ENCODE data around the gene ETV7.
"Not testable (repeated sequence)": the region's sequence is repeated elsewhere in the genome, so short reads cannot be mapped to it uniquely, and the experiment has no call there.

ETV7 gene

DNA sequence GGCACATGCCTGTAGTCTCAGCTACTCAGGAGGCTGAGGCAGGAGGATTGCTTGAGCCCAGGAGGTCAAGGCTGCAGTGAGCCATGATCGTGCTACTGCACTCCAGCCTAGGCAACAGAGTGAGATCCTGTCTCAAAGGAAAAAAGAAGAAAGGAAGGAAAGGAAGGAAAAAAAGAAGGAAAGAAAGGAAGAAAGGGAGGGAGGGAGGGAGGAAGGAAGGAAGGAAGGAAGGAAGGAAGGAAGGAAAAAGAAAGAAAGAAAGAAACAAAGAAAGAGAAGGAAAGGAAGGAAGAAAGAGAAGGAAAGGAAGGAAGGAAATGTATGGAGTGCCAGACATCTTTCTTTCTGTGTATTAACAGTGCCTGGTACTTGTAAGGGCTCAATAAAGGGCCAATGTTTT, 49.2 kb downstream of the ETV7 start:
- DNase-seq: not testable (repeated sequence)

DNA sequence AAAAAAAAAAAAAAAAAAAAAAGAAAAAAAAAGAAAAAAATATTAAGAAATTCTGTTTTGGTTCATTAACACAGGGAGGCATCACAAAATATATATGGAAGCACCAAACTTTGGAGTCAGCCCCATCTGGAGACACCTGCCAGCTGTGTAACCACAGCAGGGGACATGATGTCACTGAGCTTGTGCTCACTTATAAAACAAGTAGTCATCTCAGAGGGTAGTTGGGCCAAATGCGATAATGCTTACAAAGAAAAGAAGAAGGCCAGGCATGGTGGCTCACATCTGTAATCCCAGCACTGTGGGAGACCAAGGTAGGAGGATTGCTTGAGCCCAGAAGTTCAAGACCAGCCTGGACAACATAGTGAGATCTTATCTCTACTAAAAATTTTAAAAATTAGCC, 49.7 kb downstream of the ETV7 start:
- no peak for DNase-seq

DNA sequence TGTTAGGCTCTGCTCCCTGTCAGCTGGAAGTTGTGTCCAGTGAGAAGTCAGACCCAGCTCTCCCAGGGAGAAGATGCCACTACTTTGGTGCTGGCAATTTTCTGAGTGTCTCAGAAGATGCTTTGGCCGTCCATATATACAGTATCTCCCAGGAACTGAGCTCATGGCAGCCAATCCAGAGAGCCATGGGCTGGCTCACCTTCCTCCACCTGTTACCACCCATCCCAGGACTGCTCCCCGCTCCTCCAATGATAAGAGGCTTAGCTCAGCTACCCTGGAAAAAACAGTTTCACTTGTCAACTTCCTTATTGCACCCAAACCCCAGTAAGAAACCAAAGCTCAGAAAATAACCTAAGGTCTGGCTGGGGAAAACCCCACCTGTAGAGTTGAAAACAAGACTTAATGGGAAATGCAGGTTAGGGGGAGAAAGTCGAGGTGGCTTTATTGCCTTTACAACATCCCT, 50.7 kb downstream of the ETV7 start, which contains the start of gene BNIP5:
Gene BNIP5 (minus strand): TSS at position 110 of the 463 bp plus-strand sequence. CDS start 6,198 bp downstream, outside the sequence.
- peak in 2 of 5 experiments; percentile 6 to 18 for DNase-seq

DNA sequence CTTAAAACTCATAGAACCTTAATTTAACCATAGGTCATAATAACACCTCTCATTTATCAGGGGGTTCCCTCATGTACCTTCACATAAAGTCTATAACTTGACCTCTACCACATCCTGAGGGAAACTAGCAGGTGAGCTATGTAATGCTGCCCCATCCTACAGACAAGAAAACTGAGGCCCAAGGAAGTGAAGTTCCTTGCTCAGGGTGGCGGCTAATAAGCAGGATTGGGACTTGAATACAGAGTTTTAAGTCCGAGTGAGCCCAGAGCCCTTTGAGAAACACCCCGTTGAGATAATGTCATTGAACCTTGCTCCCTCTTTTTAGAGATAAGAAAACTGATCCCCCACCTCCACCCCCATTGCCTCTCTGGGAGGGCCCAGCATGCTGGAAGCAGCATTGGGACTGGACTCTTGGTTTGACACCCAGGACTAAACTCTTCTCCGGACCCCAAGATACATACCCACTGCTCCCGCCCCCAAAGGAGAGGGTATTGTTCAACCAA, 51.2 kb downstream of the ETV7 start:
- no peak for DNase-seq

DNA sequence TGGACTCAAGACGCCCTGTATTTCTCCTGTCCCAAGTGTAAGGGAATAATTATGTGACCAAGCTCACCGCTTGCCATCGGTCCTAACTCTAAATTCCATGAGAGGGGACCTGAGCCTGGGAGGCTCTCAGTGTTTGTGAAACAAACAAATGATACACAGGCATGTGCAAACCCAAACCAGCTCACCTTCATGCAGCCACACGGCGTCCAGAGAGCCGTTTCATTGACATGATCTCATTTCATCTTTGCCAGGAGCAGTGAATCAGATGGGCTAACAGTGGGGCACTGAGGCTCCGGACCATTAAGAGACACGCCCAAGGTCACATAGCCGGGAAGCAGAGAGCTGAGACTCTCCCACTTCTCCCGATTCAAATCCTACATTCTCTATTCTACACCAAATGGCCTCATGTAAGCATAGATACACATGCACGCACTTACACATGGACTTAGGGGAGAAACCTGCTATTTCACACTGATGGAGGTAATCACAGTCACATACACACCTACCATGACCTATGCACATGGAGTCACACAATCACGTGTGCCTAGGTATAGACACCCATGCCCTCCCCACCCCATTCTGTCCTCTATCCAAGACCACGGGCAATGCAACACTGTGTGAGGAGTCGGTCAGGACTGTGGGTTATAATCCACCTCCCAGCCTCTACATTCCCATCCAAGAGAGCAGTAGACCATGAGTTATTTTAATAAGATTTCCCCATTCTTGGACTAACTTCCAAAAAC, 51.8 kb downstream of the ETV7 start:
- DNase-seq: no peak

DNA sequence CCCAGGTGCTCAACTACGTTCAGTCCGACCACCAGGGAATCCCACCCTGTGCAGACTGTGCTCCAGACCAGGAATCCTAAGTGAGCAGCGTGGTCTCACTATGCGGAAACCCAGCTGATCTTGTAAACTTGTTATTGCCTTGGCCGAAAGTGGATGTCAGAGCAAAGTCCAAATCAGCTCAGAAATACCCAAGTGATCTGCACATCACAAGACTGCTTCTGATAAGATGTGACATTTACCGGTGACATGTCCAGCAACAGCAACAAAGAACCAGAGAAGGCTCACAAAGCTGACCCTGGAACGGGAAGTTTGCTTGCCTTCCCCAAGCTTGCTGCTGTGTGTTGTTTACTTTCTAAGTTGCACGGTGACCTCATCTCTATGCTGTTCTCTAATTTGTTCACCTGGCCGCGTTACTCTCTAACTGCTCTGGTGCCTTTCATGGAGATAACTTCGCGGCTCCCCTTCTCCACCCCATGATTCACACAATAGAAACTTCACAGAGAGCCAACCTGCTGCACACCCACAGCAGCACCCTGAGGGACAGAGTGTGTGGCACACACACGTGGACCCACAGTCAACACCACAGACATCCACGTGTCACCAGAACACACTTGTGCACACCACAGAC, 52.5 kb downstream of the ETV7 start:
- DNase-seq: no peak

DNA sequence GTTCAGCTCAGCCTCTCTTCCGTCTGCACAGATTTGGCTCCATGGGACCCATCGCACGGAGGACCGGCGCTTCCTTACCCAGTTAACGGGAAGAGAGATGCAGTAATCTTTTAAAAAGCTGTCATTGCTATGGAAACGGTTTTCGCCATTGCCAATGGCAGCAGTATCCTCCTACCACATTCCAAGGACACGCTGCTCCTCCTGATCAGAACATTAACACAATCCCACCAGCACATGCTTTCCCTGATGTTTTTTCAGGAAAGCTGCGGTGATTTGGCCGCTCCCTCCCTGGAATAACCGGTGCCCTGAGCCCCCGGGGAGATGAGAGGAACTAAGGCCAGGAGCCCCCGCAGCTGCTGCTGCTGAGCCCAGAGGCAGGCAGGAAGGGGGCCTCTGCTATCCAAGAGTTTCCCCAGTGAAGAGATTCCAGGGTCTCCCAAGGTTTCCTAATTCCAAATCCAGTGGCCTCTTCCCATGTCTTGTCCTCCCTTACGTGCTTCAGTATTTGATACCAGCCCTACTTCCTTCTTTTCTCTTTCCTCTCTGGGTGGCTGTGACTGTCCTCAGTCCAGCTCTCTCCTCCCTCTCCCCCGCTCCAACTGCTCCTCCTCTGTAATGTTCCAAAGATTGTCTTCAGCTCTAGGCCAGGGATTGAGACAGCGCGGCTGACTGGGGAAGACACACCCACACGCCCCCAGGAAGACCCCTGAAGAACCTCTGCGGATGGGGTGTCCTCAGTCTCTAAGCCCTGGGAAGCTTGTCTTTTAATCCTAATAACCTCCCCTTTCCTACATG, 53.3 kb downstream of the ETV7 start:
- no peak for DNase-seq

DNA sequence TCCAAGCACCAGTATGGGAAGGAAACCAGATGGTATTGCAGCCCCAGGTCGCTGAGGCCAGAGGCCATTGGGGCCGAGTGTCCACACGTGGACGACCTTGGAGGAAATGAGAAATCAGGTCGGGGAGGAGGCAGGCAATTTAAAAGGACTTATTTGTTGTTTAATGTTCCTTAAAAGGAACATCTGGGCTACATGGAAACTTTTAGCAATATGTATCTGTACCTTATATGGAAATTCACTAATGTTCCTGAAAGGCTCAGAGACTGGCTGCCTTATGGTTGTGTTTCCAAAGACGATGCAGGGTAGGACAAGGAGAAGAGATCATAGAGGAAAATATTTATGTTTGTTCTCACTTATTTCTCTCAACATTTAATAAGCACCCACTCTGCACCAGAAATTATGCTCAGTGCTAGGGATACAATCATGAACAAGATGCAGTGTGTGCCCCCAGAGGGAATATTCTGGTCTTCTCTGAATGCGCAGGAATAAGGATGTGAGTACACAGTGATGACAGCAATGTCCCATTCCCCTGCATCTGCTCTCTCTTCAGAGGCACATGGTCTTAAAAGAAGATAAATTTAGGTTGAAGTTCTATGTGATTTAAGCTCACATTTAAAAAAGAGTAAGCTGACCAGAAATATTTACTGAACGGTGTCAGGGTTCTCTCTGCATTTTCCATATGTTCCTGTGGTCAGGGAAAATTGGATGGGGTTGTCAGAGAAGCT, 54.1 kb downstream of the ETV7 start:
- no peak for DNase-seq

DNA sequence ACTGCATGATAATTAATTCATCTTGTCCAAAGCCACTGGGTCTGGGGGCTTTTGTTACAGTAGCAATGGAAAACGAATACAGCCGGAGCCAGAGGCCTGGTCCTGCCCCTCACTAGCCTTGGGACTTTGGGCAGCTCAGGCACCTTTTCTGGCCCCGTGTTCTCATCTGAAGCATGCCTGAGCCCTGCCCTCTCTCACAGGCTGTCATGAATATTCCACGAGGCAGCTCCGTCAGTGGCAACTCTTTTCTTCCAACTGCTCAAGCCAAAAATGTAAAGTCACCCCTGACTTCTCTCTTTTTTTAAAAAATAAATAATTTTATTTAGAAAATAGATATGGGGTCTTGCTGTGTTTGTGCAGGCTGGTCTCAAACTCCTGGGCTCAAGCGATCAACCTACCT, 56.1 kb downstream of the ETV7 start:
- no peak for DNase-seq

DNA sequence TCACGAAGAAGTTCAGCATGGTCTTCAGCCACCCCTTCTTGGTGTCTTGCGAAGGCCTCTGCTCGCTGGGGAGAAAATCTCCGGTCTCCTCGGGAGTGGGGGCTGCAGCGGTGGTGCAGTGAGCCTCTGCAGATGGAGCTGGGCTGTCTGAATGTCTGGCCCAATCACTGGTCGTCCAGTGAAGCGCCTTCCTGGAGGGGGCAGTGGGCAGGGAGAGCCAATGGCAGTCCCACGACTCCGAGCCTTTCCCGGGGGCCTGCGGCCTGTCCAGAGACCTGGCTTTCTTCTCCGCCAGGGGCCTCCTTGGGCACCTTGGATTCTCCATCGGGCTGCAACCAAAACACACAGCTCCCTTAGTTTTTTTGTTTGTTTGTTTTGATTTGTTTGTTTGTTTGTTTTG, 57.1 kb downstream of the ETV7 start:
- no peak for DNase-seq

DNA sequence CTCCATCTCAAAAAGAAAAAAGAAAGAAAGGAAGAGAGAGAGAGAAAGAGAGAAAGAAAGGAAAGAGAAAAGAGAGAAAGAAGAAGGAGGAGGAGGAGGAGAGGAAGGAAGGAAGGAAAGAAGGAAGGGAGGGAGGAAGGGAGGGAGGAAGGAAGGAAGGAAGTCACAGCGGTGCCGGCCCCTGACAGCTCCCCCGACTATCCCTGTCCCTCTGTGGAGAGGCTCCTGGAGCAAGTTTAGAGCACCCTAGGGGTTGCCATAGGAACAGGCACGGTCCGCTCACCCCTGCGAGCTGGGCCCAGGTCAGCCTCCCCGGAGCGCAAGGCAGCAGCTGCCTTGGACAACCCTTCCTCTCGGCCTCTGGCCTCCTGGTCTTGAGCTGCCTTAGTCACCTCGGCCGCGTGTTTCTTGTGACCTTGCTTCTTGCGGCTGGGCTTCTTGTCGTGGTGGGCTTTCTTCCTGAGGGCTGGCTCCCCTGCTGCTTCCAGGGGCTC, 57.6 kb downstream of the ETV7 start:
- no peak for DNase-seq

DNA sequence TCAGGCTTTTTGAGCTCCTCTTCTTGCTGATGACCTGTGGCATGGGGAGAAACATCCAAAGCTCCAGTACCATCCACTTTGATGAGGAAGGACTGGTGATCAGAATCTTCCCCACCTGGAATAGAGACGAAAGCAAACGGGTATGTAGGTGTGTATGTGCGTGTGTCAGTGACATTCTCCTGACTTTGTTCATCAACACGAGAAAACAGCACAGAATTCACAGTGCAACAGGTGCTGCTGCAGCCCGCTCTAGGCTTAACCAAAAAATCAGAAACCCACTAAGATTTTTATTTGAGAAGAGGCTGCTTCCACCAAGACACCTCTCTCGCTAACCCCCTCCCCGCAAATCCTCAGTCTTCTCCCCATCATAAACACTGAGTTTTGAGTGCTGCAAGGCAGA, 58.9 kb downstream of the ETV7 start:
- DNase-seq: no peak

DNA sequence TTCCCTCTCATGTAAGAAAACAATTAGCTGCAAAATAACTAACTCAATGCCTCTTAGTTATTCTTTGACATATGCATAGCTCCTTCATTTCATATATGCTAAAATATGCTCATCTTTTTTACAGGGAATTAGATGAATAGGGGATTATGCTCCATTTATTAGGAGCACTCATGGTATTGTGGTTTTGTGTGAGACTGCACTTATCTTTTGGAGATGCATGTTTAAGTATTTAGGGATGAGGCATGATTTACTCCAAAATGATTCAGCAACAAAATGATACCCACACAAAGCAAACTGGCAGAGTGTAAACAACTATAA, 59.6 kb downstream of the ETV7 start:
- DNase-seq: no peak

DNA sequence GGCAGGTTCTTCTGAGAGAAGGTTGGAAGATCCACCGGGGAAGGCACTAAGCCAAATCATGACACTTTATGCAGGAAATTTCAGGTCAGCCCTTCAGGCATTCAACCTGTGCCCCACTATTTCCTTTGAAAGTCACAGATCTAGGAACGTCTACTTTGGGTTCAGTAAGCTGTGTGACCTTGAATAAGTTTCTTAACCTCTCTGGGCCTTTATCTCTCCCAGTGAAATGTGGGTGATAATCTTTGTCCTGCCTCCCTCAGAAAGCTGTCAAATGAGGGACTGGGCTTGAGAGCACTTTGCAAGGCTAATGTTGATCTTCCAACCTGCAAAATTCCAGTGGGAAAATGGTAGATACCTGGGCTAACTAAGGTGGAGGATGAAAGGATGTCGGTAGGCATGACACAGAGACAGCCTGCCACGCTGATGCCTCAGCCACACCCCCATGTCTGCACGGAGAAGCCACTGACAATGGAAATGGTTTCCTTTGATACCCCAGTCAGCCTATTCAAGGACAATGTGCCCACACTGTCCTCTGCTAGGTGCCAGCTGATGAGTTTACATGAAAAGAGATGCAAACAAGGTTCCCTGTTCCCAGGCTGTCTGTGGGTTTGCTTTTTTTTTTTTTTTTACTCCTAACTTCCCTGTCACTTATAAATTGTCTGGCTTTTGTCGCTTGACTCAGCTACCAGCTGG, 60.1 kb downstream of the ETV7 start:
- no peak for DNase-seq

DNA sequence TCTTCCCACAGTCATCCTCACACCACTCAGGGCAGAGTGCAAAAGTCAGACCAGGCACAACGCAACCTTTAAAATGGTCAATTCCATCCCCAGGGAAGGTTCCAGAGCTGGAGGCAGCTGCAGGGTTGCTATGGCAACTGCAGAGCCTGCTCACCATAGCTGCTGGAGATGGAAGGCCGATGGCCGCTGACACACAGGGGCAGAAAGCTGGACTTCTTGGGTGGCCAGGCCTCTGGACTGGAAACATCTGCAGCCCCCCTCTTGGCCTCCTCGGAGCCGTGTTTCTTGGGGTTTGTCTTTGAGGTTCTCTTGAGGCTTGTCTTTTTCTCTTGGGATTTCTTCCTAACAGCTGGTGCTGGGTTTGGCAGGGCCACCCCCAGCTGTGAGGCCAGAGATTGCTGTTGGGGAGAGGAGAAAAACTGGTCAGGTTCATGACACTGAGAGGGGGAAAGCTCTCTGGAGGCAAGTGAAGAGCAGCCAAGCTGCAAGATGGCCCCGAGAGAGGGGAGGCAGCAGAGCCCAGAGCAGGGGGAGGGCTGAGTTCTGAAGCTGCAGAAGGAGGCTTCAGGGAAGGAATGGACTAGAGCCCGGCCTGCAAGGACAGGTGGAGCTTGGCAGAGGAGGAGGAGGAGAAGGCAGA, 61.0 kb downstream of the ETV7 start:
- DNase-seq: no peak

DNA sequence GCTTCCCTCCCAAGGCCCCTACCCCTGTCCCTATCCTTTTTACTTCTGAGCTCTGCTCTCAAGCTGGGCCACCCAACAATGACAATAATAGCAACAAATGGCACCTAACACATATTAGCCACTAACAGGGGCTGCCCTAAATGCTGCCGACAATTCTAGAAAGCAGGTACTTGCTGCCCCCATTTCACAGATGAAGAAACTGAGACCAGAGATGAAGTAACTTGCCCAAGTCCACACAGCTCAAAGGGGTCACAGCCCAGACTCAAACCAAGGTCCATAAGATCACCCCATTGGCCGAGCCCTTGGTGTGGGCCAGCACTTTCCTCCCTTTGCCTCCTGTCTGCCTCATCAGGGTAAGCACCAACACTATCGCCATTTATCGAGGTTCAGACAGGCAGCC, 62.8 kb downstream of the ETV7 start:
- no peak for DNase-seq

DNA sequence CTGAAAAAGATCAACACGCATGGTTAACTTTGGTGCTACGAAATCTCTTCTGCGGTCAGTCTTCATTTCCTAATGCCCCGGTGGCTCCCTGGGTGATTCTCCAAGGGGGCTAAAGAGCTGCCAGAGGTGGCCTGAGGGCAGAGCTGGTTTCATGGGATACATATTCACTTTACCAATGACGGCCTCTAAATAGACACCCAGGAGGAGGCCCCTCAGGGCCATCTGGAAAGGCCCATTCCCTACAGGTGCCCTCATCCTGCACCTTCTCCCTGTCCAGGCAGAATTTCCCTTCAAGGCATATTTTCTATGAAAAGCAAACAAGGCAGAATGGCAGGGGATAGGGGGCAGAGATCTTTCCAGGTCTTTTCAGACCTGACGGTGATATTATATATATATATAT, 63.3 kb downstream of the ETV7 start:
- DNase-seq: no peak

DNA sequence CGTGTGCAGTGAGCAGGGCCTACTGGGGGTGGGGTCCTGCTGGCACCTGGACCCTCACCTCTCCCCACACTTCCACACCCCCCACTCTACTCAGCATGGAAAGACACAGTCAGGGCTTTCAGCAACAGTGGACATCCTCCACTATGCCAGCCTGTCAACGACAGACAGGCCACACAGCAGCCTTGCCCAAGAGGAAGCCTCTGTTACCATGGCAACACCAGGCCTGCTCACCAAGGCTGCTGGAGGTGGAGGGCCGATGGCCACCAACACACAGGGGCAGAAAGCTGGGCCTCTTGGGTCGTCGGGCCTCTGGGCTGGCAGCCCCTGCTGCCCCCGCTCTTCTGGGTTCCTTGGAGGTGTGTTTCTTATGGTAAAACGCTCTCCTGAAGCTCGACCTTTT, 64.4 kb downstream of the ETV7 start:
- DNase-seq: no peak

DNA sequence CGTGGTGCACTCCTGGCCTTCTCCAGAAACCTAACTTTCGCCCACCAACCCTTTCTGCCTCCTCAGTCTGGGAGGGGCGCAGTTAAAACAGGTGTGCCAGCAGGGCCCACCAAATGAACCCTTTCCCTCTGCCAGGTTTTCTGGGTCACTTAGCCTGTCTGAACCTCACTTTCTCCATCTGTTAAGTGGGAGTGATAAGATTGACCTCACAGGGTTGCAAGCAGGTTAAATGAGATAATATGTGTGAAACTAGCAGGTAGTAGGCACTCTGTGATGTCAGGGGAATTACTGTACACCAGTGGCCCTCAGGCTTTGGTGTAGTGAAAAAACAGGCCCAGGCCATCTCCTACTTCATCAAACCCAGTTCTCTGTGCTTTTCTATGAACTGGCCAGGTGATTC, 64.9 kb downstream of the ETV7 start:
- DNase-seq: no peak

DNA sequence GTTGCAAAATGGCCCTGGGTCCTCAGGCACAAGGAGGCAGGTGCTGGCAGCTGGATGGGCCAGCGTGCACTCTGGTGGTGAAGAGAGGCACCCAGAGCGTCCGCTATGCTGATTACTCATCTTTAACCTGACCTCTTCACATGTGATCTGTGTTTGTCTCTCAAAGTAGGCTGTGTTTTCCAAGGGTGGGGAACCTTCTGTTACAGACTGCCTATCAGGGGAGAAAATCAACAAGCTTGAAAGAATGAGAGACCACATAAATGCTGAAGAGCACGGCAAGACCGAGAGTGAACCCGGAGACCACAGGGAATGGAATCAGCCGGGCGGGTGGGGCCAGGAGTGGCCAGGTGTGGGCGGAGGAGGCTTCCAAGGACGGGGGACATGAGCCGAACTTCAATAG, 67.0 kb downstream of the ETV7 start:
- no peak for DNase-seq

DNA sequence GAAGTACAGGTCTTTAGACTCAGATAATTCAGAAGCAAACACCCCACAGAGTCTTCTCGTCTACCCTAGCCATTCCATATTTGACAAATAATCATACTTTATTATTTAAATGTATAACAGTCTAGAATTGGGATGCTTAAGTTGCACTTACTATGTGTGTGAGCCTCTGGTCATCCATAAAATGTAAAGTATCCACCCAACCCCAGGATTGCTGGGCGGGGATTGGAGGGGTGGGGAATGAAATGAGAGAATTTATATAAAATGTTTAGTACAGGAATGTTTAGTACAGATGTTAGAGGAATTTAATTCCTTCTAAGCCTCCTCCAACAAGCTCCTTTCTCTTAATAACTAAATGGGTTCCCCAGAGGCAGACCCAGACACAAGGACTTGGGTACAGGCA, 67.6 kb downstream of the ETV7 start:
- DNase-seq: no peak

DNA sequence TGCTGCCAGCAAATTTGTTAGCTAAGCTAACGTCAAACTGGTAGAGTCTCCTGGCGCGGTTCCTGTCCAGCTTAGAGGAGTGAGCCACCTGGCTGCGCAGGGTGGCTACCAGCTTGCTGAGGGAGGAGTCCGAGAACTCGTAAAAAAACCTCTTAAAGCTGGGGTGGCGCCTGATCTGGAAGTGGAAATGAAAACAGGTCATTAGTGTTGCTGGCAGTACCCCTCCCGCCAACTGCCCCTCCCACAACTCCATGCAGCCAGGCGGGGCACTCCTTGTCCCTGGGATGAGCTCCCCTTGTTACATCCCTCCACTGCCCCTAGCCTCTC, 68.1 kb downstream of the ETV7 start:
- no peak for DNase-seq
